ENCODE data around the gene AKAP6.

GRCh38 chr14:32378284-32378683 lies 49.2 kb downstream of the AKAP6 start:
- TF ChIP-seq POLR2A (IDR thresholded peaks at IDR 0.05; ENCODE audit: low read depth, low read length) (no peak), POLR2AphosphoS5 (IDR thresholded peaks at IDR 0.05; ENCODE audit: low read depth, low read length) (no peak), TAF1 (IDR thresholded peaks at IDR 0.05; ENCODE audit: low read depth, low read length) (no peak), SPI1 (IDR thresholded peaks at IDR 0.05; ENCODE audit: low read depth, low read length) (no peak), POU2F2 (IDR thresholded peaks at IDR 0.05; ENCODE audit: low read depth, low read length) (no peak)

Data from GM12891 (cell line).